ENCODE results near the gene MYRIP. TPM values are rescaled to one million over a fixed set of nuclear protein-coding genes. Genes with fewer than 3 reads are reported as not detected.

Gene MYRIP
- total and polyA plus RNA-seq, 10 of the 15 experiments (the other 5 are each of a cell fraction or from before 2014, with no cell fraction given): 0.03 to 0.08 (median 0.04) TPM; not detected in 6

- H3K4me3 ChIP-seq: no peak overlapping the region
- TF ChIP-seq CEBPZ (IDR thresholded peaks at IDR 0.05; ENCODE audit: low read depth, low read length) (no peak), ZBTB33 (IDR thresholded peaks at IDR 0.05) (no peak), ATF7 (IDR thresholded peaks at IDR 0.05; ENCODE audit: low read depth) (no peak), SMAD5 (IDR thresholded peaks at IDR 0.05; ENCODE audit: low read depth) (no peak), RAD21 (IDR thresholded peaks at IDR 0.05; ENCODE audit: insufficient read depth, low read depth, low read length) (no peak), IRF3 (IDR thresholded peaks at IDR 0.05) (no peak), SMARCA5 (IDR thresholded peaks at IDR 0.05) (no peak), IKZF2 (IDR thresholded peaks at IDR 0.05) (no peak), SIX5 (IDR thresholded peaks at IDR 0.05; ENCODE audit: low read depth, low read length, severe bottlenecking) (no peak), FOXK2 (IDR thresholded peaks at IDR 0.05) (no peak)
- TF ChIP-seq, protein P1, sequence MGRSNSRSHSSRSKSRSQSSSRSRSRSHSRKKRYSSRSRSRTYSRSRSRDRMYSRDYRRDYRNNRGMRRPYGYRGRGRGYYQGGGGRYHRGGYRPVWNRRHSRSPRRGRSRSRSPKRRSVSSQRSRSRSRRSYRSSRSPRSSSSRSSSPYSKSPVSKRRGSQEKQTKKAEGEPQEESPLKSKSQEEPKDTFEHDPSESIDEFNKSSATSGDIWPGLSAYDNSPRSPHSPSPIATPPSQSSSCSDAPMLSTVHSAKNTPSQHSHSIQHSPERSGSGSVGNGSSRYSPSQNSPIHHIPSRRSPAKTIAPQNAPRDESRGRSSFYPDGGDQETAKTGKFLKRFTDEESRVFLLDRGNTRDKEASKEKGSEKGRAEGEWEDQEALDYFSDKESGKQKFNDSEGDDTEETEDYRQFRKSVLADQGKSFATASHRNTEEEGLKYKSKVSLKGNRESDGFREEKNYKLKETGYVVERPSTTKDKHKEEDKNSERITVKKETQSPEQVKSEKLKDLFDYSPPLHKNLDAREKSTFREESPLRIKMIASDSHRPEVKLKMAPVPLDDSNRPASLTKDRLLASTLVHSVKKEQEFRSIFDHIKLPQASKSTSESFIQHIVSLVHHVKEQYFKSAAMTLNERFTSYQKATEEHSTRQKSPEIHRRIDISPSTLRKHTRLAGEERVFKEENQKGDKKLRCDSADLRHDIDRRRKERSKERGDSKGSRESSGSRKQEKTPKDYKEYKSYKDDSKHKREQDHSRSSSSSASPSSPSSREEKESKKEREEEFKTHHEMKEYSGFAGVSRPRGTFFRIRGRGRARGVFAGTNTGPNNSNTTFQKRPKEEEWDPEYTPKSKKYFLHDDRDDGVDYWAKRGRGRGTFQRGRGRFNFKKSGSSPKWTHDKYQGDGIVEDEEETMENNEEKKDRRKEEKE (IDR thresholded peaks at IDR 0.05): no peak
- TF ChIP-seq, protein P2, sequence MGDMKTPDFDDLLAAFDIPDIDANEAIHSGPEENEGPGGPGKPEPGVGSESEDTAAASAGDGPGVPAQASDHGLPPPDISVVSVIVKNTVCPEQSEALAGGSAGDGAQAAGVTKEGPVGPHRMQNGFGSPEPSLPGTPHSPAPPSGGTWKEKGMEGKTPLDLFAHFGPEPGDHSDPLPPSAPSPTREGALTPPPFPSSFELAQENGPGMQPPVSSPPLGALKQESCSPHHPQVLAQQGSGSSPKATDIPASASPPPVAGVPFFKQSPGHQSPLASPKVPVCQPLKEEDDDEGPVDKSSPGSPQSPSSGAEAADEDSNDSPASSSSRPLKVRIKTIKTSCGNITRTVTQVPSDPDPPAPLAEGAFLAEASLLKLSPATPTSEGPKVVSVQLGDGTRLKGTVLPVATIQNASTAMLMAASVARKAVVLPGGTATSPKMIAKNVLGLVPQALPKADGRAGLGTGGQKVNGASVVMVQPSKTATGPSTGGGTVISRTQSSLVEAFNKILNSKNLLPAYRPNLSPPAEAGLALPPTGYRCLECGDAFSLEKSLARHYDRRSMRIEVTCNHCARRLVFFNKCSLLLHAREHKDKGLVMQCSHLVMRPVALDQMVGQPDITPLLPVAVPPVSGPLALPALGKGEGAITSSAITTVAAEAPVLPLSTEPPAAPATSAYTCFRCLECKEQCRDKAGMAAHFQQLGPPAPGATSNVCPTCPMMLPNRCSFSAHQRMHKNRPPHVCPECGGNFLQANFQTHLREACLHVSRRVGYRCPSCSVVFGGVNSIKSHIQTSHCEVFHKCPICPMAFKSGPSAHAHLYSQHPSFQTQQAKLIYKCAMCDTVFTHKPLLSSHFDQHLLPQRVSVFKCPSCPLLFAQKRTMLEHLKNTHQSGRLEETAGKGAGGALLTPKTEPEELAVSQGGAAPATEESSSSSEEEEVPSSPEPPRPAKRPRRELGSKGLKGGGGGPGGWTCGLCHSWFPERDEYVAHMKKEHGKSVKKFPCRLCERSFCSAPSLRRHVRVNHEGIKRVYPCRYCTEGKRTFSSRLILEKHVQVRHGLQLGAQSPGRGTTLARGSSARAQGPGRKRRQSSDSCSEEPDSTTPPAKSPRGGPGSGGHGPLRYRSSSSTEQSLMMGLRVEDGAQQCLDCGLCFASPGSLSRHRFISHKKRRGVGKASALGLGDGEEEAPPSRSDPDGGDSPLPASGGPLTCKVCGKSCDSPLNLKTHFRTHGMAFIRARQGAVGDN (IDR thresholded peaks at IDR 0.05): no peak
These were observed 423.2 kb downstream of the MYRIP start for GRCh38 chr3:40232626-40233025.

More at GRCh38 chr3:40232626-40233025, 423.2 kb downstream of the MYRIP start:
- Histone ChIP-seq H3K36me3 (ENCODE audit: control insufficient read depth in 2 of 2, insufficient read depth in 2 of 2, low read length in 1 of 2) (no peaks in the 10 kb centered on the region), H3K9ac (ENCODE audit: control insufficient read depth, insufficient read depth, low read length) (no peak overlapping the region), H3K4me1 (ENCODE audit: control insufficient read depth, insufficient read depth, low read length) (peaks cover 6% of the 10 kb centered on the region), H4K20me1 (ENCODE audit: control insufficient read depth, insufficient read depth) (no peaks in the 10 kb centered on the region), H3K9me3 (replicated peaks; ENCODE audit: control insufficient read depth, insufficient read depth, low read length) (no peaks in the 10 kb centered on the region), H2AFZ (ENCODE audit: control insufficient read depth, low read depth, low read length) (no peak overlapping the region), H3K79me2 (ENCODE audit: control insufficient read depth, insufficient read depth, low read length) (no peaks in the 10 kb centered on the region), H3K4me2 (ENCODE audit: control insufficient read depth, insufficient read depth) (no peak overlapping the region), H3K27ac (ENCODE audit: control insufficient read depth, insufficient read depth) (no peak overlapping the region), H3K27me3 (replicated peaks in 1 of 2; ENCODE audit: control insufficient read depth in 2 of 2, insufficient read depth in 2 of 2, low read length in 1 of 2) (no peaks in the 10 kb centered on the region)
- WGBS (ENCODE audit: insufficient coverage, insufficient replicate concordance, low lambda C conversion rate, missing lambda C conversion rate): 6% methylated on average over 2 of the region's 2 CpGs
- BruUV-seq (replicated peaks): no TSS peak
- FAIRE-seq (no peak), ATAC-seq (no peak), DNase-seq (ENCODE audit: low read depth, low spot score) (no peak)
- intact Hi-C loops (cut with micrococcal nuclease; ENCODE audit: unreplicated experiment): no loop called here
- in situ Hi-C loops (cut with MboI): no loop called here
- RAD21 ChIA-PET (ENCODE audit: unreplicated experiment): interaction anchor here (0.6 kb wide), 1 partner anchor 1489 kb away, joined by 3 read pairs; no protein-coding TSS in a partner anchor
- POLR2A ChIA-PET: no interaction called here
- CTCF ChIA-PET: no interaction called here
- SMC1A ChIA-PET (ENCODE audit: uncharacterized antibody, unreplicated experiment): no interaction called here

Data from GM12878 (cell line).